ENCODE measurements around the gene RAB3D.
"Not testable (repeated sequence)": the region's sequence is repeated elsewhere in the genome, so short reads cannot be mapped to it uniquely, and the experiment has no call there.

Gene RAB3D

GRCh38 chr19:11323601-11324078 lies 15.8 kb downstream of the RAB3D start:
- DNase-seq (ENCODE audit: low spot score), result no peak
- CTCF ChIA-PET, result interaction anchor here (0.5 to 0.9 kb wide), 2 partner anchors 30 to 463 kb away, joined by 4 to 5 read pairs; no protein-coding TSS in a partner anchor
- POLR2A ChIA-PET (ENCODE audit: low non-redundant PET), result interaction anchor here (0.6 to 0.7 kb wide), 2 partner anchors 12 to 99 kb away, joined by 3 to 5 read pairs; no protein-coding TSS in a partner anchor
- TF ChIP-seq CTCF (conservative IDR thresholded peaks at IDR 0.05; ENCODE audit: low read depth), result no peak
- peak overlapping the region; percentile 95 for H3K27ac ChIP-seq

DNA sequence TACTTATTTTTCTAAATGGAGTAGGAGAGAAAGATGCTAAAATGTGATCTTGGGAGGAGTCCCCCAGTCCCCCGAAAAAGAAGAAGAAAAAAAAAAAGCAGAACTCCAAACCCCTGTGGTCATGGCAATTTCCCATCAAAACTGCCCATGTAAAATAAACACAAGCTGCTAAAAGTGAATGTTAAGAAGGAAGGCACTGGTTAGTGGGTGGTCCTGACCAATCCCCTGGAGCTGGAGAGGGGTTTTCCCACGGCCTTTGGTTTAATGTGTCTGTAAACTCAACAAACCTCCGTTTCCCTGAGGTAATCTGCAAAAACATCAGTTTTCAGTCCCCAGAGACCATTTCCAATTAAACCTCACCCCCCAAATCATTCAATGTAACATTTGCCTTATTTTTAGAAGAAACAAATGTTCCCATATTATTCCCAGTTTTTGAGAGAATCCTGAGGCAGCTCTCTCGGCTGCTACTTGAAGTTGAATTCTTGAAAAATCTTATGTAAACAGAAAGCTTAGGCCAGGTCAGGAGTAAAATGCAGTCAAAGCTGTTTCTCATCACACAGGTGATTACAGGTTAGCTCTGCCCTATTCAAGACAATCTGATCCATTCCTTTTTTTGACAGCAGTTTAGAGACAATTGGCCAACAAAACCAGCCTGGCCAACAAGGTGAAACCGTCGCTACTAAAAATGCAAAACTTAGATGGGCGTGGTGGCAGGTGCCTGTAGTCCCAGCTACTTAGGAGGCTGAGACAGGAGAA lies 17.0 kb downstream of the RAB3D start:
- no peak for TF ChIP-seq CTCF (conservative IDR thresholded peaks at IDR 0.05; ENCODE audit: low read depth)
- H3K27ac ChIP-seq, result peak overlapping the region; percentile 95
- ChIA-PET CTCF (interaction anchor here (0.6 to 1.2 kb wide), 3 partner anchors 39 to 90 kb away, joined by 3 to 4 read pairs (median 3); partner anchors contain the start of gene SWSAP1), POLR2A (ENCODE audit: low non-redundant PET) (interaction anchor here (0.6 kb wide), 1 partner anchor 16 kb away, joined by 3 read pairs; no protein-coding TSS in a partner anchor)
- no peak for DNase-seq (ENCODE audit: low spot score)

GRCh38 chr19:11321191-11322126 lies 18.0 kb downstream of the RAB3D start:
- CTCF ChIA-PET, result interaction anchor here (0.7 to 1.2 kb wide), 3 partner anchors 40 to 1549 kb away, joined by 3 read pairs; partner anchors contain the start of gene SWSAP1
- peak overlapping the region; percentile 76 for H3K27ac ChIP-seq
- POLR2A ChIA-PET (ENCODE audit: low non-redundant PET), result no interaction called here
- no peak for TF ChIP-seq CTCF (conservative IDR thresholded peaks at IDR 0.05; ENCODE audit: low read depth)
- DNase-seq (ENCODE audit: low spot score), result no peak

DNA sequence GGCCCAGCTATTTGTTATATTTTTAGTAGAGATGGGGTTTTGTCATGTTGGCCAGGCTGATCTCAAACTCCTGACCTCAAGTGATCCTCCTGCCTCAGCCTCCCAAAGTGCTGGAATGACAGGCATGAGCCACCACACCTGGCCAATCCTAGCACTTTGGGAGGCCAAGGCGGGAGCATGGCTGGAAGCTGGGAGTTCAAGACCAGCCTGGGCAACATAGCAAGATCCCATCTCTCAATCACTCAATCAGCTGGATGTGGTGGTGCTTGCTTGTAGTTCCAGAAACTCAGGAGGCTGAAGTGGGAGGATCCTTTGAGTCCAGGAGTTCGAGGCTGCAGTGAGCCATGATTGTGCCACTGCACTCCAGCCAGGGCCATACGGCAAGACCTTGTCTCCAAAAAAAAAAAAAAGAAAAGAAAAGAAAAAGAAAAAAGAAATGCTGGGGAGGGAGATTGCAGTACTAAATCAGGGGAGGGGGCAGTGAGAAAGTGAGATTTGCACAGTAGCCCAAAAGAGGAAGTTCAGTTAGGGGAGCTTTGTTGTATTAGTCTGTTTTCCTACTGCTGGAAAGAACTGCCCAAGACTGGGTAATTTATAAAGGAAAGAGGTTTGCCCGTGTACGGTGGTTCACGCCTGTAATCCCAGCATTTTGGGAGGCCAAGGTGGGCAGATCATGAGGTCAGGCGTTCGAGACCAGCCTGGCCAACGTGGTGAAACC lies 19.0 kb downstream of the RAB3D start:
- ChIA-PET POLR2A (ENCODE audit: low non-redundant PET) (interaction anchor here (0.6 kb wide), 1 partner anchor 30 kb away, joined by 4 read pairs; no protein-coding TSS in a partner anchor), CTCF (interaction anchor here (0.6 kb wide), 1 partner anchor 40 kb away, joined by 3 read pairs; no protein-coding TSS in a partner anchor)
- DNase-seq (ENCODE audit: low spot score), result not testable (repeated sequence)
- peak overlapping the region; percentile 76 for H3K27ac ChIP-seq

- no peak for DNase-seq (ENCODE audit: low spot score)
- H3K27ac ChIP-seq, result no peak overlapping the region
- CTCF ChIA-PET, result interaction anchor here (1.1 kb wide), 1 partner anchor 12 kb away, joined by 4 read pairs; no protein-coding TSS in a partner anchor
- TF ChIP-seq CTCF (conservative IDR thresholded peaks at IDR 0.05; ENCODE audit: low read depth), result no peak
- POLR2A ChIA-PET (ENCODE audit: low non-redundant PET), result interaction anchor here (0.6 kb wide), 1 partner anchor 520 kb away, joined by 7 read pairs; no protein-coding TSS in a partner anchor
Measured at GRCh38 chr19:11306337-11306736, 33.1 kb downstream of the RAB3D start.

DNA sequence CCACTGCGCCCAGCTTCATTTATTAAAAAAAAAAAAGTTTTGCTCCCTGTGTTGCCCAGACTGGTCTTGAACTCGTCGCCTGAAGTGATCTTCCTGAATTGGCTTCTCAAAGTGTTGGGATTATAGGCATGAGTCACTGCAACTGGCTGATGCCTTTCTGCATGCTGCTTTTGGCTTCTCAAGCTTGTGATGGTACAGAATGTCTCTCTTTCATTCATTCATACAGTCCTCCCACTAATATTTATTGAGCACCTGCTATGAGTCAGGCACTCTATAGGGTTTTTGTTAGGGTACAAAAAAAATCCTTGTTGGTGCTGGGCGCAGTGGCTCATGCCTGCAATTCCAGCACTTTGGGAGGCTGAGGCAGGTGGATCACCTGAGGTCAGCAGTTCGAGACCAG lies 34.5 kb downstream of the RAB3D start:
- TF ChIP-seq CTCF (conservative IDR thresholded peaks at IDR 0.05; ENCODE audit: low read depth), result no peak
- H3K27ac ChIP-seq, result no peak overlapping the region
- CTCF ChIA-PET, result interaction anchor here (0.7 kb wide), 1 partner anchor 537 kb away, joined by 5 read pairs; no protein-coding TSS in a partner anchor
- POLR2A ChIA-PET (ENCODE audit: low non-redundant PET), result no interaction called here
- DNase-seq (ENCODE audit: low spot score), result no peak

Measured in RWPE1 (cell line).